Measurements from ENCODE around the gene YARS1.

YARS1 gene

GRCh38 chr1:32816676-32817158 lies 441 bp downstream of the YARS1 start:
- ATAC-seq, result peak; percentile 22
- TF ChIP-seq TSHZ2 (CRISPR knock-in tag; IDR thresholded peaks at IDR 0.05) (no peak), ISL1 (CRISPR knock-in tag; IDR thresholded peaks at IDR 0.05) (no peak), TCF4 (CRISPR knock-in tag; IDR thresholded peaks at IDR 0.05; ENCODE audit: borderline replicate concordance) (no peak), CSRNP3 (CRISPR knock-in tag; IDR thresholded peaks at IDR 0.05) (no peak), OSR1 (CRISPR knock-in tag; IDR thresholded peaks at IDR 0.05) (no peak), POU6F1 (CRISPR knock-in tag; IDR thresholded peaks at IDR 0.05; ENCODE audit: borderline replicate concordance, low read depth) (no peak), ZNF8 (CRISPR knock-in tag; IDR thresholded peaks at IDR 0.05) (no peak), ESRRG (CRISPR knock-in tag; IDR thresholded peaks at IDR 0.05) (no peak), ZNF565 (CRISPR knock-in tag; conservative IDR thresholded peaks at IDR 0.05; ENCODE audit: low read depth) (no peak), CSDC2 (CRISPR knock-in tag; IDR thresholded peaks at IDR 0.05) (no peak), CREB5 (CRISPR knock-in tag; IDR thresholded peaks at IDR 0.05; ENCODE audit: low read depth) (no peak), ZC3H10 (CRISPR knock-in tag; IDR thresholded peaks at IDR 0.05) (no peak), PPARA (CRISPR knock-in tag; IDR thresholded peaks at IDR 0.05; ENCODE audit: borderline replicate concordance) (no peak), ZFP3 (CRISPR knock-in tag; IDR thresholded peaks at IDR 0.05) (no peak), RARB (CRISPR knock-in tag; IDR thresholded peaks at IDR 0.05) (no peak), ZNF70 (CRISPR knock-in tag; IDR thresholded peaks at IDR 0.05) (no peak), TOX (CRISPR knock-in tag; IDR thresholded peaks at IDR 0.05; ENCODE audit: borderline replicate concordance) (no peak), SNAI2 (CRISPR knock-in tag; IDR thresholded peaks at IDR 0.05) (no peak), PATZ1 (CRISPR knock-in tag; IDR thresholded peaks at IDR 0.05; ENCODE audit: borderline replicate concordance) (no peak), GLIS3 (CRISPR knock-in tag; IDR thresholded peaks at IDR 0.05) (no peak)

- ATAC-seq, result no peak
- TF ChIP-seq ISL1 (CRISPR knock-in tag; IDR thresholded peaks at IDR 0.05) (no peak), ZFP3 (CRISPR knock-in tag; IDR thresholded peaks at IDR 0.05) (no peak), OSR1 (CRISPR knock-in tag; IDR thresholded peaks at IDR 0.05) (no peak), TSHZ2 (CRISPR knock-in tag; IDR thresholded peaks at IDR 0.05) (no peak), ARNTL (CRISPR knock-in tag; IDR thresholded peaks at IDR 0.05; ENCODE audit: borderline replicate concordance, low read depth) (no peak), ZC3H10 (CRISPR knock-in tag; IDR thresholded peaks at IDR 0.05) (no peak), ESRRG (CRISPR knock-in tag; IDR thresholded peaks at IDR 0.05) (no peak), ZNF8 (CRISPR knock-in tag; IDR thresholded peaks at IDR 0.05) (no peak), RARB (CRISPR knock-in tag; IDR thresholded peaks at IDR 0.05) (no peak), ZNF565 (CRISPR knock-in tag; conservative IDR thresholded peaks at IDR 0.05; ENCODE audit: low read depth) (no peak), CREB5 (CRISPR knock-in tag; IDR thresholded peaks at IDR 0.05; ENCODE audit: low read depth) (no peak), TOX (CRISPR knock-in tag; IDR thresholded peaks at IDR 0.05; ENCODE audit: borderline replicate concordance) (no peak), CSRNP3 (CRISPR knock-in tag; IDR thresholded peaks at IDR 0.05) (no peak), PPARA (CRISPR knock-in tag; IDR thresholded peaks at IDR 0.05; ENCODE audit: borderline replicate concordance) (no peak)
These were observed 3.0 kb downstream of the YARS1 start for GRCh38 chr1:32813941-32814739.

Measured in SK-N-SH treated with all-trans-retinoic acid at 6 μM for 48 hours (cell line).